Stimulated activated CD4-positive, alpha-beta T cell treated with anti-CD3 and anti-CD28 coated beads, Interleukin-15, amount 100 ng/mL, for 1 hour (primary cell): ENCODE results near the gene CLIC4.
"Not testable (repeated sequence)": the region's sequence is repeated elsewhere in the genome, so short reads cannot be mapped to it uniquely, and the experiment has no call there.

Experiments used
- DNase-seq, 2 donors: peaks; one replicate each; pipeline ENCODE4 v3.0.0-alpha.2; 2020; ENCODE audit warnings: low read depth in 1 of 2, low spot score in 1 of 2

The CLIC4 gene

DNA sequence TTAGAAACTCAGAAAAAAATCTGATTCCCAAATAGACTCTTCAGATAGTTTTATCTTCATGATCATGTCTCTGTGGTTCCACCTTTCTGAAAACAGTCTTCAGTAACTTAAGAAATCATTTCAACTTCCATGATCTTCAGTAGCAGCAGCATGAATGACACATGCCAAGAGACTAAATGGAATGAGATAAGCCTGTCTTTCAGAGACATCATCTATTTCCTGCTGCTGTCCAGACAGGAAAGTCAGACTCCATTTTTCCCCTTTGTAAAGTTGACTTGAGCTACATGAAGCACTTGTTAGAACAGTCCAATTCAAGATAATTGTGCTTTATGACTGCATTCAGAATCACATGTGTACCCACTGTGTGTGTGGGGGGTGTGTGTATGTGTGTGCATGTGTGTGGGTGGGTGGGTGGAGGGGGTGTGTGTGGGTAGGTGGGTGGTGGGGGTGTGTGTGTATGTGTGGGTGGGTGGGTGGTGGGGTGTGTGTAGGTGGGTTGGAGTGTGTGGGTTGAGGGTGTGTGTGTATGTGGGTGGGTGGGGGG is 58.8 kb downstream of the CLIC4 start:
- no peak for DNase-seq

DNA sequence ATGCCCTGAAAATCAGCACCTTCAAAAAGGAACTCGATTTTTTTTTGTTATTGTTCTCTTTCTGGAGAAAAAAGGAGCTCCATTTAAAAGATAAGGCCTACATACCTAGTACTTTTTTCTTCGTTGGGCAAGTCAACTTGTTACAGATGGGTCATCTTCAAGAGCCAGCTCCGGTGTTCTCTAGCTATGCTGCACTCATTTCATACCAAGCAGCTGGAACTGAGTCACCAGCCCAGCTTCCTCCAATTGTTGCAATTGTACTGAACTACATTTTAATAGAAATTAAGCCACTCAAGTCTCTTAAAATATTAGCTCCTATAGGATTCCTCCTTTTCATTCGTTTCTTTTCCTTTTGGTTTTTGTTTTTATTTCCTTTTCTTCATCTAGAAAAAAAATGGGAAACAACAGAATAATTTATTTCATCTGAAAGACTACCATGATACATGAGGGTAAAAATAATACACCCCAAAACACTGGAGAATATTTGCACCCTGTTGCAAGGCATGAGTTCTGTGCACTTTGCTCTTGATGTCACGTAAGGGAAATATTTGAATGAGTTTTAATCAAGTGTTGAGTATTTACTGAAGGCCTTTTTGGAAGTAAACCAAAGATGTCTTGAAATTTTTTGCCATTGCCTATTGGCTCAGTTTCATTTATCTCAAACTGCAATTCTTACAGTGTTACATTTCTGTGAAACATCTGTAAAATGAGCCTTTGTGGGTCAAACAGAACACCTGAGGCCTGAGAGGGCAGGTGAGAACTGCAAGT is 60.5 kb downstream of the CLIC4 start:
- DNase-seq: no peak

DNA sequence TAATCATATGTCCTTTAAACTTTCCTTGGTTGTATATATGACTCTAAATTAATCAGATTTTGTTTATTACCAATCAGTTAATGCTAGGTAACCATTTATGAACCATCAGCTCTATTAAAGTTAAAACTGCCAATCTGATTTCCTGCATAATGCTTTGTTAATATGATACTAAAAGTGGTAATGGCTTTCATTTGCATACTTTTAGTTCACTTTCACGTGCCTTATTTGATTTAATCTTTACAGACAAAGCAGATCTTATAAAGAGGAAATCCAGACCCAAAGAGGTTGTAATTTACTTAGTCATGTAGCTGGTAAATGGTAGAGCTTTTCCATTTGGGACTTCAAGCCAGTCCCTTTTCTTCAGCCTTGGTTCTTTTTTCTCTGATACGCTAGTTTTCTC is 61.3 kb downstream of the CLIC4 start:
- DNase-seq: no peak

DNA sequence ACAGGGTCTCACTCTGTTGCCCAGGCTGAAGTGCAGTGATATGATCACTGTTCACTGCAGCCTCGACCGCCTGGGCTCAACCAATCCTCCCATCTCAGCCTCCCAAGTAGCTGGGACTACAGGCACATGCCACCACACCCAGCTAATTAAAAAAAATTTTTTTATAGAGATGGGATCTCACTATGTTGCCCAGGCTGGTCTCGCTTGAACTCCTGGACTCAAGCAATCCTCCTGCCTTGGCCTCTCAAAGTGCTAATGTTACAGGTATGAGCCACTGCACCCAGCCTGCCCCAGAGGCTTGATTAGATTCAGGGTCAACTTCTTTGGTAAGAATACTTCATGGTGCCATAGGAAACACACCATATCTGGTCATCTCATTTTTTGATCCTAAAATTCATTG is 66.2 kb downstream of the CLIC4 start:
- DNase-seq: not testable (repeated sequence)

DNA sequence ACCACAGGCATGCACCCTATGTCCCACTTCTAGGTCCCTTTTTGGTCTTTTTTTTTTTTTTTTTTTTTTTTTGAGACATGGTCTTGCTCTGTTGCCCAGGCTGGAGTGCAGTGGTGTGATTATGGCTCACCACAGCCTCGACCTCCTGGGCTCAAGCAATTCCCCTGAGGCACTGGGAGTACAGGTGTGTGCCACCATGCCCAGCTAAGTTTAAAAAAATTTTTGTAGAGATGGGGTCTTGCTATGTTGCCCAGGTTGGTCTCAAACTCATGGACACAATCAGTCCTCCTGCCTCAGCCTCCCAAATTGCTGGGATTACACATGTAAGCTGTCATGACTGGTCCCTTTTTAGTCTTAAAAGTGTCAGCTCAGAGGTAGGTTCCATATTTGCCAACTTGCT is 75.0 kb downstream of the CLIC4 start:
- not testable (repeated sequence) for DNase-seq

DNA sequence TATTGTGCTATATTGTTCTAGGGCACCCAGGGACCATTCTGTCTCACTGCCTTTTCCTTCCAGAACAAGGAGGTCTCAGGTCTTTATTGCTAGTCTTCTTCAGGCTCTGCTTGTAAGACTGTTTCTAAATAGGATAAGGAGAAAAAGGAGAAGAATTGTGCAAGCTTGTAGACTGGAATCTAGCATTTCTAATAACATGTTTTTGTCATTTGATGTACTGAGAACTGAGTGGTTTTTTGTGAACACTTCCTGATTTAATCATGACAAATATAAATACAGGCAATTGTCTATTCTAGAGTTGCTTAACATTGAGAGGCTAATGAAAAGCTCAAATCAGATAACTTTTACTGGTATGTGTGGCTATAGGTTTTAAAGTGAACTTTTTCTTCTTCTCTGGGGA is 77.6 kb downstream of the CLIC4 start:
- DNase-seq: no peak

DNA sequence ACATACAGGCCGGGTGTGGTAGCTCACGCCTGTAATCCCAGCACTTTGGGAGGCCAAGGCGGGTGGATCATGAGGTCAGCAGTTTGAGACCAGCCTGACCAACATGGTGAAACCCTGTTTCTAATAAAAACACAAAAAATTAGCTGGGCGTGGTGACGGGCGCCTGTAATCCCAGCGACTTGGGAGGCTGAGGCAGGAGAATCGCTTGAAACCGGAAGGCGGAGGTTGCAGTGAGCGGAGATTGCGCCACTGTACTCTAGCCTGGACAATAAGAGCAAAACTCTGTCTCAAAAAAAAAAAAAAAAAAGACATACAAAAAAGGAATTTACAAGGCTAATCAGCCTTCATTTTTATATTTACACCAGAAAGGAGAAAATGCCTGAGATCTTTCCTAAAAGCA is 78.2 kb downstream of the CLIC4 start:
- not testable (repeated sequence) for DNase-seq

DNA sequence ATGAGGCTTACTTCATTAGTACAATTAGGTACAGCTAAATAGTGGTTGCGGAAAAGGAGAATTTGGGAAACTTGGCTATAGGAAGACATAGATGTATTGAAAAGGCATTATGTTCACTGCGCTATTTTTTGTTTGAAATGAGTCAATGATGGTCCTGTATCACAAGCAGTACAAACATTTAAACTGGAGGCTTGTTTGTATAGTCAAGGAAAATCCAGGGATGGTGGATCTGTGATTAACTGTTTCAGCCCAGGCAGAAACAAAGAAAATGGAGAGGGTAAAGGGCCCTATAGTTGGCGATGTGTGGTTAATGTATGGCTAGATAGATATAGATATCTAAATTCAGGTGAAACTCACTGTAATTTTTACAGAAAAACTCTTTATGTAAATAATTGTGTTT is 79.9 kb downstream of the CLIC4 start:
- DNase-seq: no peak

DNA sequence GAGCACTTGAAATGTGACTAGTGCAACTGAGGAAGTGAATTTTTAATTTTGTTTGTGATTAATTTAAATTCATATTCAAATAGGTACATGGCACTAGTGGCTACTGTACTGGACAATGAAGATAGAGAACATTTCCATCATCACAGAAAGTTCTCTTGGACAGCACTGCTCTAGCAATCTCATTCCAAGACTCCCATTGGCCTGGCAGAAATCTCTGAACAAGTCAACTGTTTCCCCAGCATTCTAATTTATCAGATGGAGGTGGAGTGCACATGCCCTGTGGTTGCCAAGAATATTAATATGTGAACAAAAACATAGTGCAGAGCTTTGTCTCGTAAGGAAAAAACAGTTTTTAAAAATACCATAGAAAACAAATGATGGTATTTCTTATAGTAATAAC is 81.3 kb downstream of the CLIC4 start:
- DNase-seq: no peak

DNA sequence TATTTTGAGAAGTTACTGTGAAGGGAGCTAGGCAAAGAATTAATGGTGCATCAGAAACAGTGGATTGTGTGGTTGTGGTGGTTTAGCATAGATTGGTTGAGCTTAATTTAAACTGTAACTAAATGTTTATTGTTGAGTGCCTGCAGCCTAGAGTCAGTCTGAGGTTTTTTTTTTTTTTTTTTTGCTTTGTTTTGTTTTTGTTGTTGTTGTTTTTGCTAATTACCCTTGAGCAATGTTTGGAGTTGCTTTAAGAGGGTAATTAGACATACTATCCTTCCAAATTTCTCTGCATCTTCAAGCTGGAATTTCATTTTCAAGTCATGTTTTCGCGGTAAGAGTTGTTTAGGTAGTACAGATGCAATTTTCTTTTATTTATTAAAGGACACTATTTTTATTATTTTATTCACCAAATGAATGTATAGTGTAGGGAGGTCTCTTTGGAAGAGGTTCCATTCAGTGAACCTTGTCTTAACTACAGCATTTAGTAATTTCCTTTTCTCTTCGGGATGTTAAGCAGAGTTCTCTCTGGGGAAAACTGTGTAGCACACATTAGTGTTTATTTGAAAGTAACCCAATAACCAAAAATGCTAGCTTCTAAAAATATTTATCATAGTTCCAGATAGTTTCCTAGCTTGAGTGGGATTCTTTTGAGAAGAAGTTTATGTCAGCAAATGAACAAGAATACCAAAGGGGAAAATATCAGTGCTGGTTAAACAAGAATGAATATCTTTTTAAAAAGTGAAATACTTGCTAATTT is 82.3 kb downstream of the CLIC4 start:
- no peak for DNase-seq

DNA sequence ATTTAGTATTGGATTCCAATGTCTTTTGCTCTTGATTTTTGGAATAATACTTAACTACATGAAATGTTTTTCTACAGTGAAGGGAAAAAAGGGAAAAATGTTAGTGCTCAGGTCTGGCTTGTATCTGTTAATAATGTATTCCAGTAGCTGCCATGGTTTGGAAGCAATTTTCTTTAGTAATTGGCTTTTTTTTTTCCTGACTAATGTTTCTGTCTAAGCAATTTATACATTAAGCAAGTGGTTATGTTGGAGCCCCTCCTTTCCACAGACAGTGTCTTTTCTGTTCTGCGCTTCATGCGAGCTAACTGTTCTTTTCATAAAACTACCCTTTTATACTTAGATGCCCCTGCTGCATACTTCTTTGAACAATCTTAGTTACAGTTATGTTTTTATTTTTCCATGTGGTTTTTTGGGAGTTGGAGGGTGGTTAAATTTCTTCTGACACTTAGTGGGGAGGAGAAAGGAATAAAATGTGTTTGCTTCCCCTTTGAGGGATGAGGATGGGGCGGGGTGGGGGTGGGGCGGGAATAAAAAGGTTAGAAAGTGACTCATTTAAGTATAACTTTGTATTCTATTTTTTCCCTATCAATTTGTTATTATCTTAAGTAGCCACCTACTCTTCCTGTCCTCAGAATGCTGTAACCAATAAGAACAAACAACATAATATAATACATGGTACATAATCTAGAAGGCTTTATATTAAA is 83.1 kb downstream of the CLIC4 start:
- no peak for DNase-seq

DNA sequence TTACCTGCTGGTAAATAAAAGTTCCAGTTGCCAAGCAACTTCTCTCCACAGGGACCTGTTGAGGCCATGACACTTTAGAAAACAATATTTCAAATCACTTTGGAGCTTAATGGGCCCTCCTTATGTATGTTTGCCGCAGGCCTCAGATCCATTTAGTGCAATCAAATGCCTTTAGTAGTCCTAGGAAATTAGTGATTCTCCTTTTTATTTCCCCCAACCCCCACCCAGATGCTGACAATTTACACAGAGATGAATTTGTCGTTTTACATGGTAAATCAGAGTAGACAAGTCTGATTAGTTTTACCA is 83.6 kb downstream of the CLIC4 start:
- DNase-seq: no peak

DNA sequence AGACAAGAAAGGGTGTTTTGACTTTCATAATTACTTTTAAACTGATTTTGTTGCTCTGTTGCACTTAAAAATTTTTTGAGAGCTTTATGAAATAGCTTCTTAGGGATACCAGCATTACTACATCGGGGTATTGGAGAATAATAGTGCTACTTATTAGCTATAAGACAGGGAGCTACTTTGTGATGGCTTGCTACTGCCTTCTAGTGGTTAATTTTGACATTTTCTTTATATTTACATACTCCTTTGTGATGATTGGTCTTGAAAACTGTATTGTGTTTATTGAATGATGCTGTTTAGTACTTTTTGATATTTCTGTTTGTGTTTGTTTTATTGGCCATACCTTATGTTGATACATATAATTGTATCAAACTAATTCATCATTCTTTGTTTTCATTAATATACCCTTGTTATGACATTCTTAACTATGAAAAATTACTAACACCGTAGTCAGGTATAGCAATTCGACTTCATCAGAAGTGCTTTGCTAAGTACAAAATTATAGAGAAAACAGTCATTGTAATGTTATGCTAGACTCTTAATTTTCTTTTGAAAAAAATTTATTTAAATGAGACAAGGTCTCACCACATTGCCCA is 85.5 kb downstream of the CLIC4 start:
- no peak for DNase-seq

DNA sequence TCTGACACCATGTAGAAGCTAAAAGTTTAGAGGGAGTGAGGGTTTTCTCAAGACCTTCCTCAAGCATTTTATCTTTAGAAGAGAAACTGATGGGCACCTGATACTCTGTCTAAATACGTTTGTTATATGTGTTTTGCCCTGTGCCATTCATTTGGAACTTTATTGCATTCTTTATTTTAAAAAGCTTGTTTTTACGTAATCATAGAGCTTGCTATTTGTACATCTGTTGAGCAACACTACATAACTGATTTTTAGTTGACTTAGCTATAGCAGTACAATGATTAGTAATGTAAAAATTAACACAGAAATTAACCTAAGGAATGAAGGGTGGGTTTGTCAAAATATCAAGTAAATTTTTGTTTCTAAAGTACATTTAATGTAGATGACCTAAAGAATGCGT is 96.3 kb downstream of the CLIC4 start:
- DNase-seq: no peak

DNA sequence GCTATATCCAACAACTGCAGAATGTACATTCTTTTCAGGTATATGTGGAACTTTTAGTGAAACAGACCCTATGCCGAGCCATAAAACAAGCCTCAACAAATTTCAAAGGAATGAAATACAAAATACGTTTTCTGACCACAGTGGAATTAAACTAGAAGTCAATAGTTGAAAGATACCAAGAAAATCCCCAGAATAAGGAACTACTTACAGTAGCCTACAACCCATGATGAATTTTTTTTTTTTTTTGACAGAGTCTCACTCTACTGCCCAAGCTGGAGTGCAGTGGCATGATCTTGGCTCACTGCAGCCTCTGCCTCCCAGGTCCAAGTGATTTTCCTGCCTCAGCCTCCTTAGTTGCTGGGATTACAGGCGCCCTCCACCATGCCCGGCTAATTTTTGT is 101.4 kb downstream of the CLIC4 start:
- DNase-seq: no peak

DNA sequence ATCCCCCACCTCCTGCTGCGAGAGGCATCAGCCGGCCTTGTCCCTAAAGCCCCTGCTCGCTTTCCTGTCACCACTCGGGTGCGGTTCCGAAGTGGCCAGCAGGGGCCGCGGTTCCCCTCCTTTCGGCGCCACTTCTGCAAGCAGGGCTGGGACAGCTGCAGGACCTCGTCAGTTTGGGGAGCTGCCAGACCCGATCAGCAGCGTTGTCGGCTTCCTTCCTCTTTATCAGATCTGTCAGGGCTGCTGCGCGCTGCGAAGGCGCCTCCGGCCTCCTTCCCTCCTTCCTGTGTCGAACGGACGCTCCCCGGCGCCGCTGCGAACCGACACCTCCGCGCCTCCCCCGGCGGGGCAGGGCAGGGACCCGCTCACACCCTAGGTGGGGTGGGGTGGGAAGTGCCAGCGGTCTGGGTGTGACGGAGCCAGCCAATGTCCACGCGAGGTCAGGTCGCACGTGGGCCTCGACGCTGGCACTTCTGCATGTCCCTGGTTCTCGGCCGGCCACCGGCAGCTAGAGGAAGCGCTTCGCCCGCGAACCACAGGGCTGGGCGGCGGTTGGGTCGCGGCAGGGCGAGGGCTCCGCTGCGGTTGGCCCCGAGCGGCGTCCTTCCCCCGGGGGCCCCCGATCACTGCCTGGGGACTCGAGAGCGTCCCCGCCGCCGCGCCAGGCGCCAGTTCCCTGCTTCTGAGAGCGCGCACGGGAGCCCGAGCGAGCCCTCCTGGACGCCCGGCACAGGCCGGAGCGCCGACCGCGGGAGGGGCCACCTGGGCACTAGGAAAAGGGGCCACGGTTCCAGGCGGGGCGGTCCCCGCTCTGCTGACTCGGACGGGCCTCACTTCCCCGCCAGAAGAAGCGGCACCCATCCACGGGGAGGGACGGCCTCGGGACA is 103.0 kb downstream of the CLIC4 start:
- peak; percentile 84 to 86 for DNase-seq

DNA sequence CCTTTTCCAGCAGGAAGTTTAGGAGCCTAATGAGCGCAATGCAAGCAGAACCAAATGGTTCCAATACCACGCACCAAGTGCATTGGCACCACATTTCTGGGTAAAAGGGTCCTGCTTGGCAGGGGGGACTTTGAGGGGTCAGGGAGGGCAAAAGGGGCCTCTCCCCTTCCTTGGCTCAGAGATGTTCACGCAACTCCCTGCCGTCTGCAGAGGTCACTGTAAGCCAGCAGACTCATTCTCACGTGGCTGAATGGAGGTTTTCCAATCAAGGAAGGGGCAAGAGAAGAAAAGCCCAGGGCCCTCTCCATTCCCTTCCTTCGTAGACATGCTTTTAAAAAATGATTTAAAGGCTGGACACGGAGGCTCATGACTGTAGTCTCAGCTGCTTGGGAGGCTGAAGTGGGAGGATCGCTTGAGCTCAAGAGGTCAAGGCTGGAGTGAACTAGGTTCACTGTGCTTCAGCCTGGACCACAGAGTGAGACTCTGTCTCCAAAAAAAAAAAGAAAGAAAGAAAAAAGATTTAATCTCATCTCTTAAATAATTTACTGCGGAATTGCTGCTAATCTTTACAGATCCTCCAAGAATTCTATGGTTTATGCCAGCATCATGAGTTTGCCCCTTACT is 104.5 kb downstream of the CLIC4 start:
- DNase-seq: no peak

DNA sequence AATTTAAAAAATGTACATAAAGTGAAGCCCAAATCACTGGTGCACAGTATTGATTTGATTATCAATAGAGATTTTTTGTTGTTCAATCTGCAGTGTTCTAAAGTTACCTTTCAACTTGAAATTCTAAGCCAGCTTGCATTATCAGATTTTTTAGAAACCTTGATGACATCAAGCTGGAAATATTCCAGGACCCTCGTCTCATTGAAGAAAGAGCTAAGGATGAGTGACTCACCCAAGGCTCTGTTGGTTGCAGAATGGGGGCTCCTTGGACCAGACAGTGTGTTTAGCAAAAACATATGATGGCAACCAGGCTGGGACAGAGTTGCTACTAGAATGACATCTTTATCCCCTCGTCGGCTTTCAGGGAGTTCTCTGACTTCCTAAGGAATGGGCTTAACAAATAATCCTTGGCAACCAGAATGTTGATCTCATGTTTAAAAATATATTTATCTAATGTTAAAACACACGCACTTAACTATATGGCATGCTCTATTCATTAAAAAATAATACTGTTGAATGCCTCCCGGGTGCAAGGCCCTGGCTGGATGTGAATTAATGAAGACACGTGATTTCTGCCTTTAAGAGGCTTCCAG is 105.2 kb downstream of the CLIC4 start:
- DNase-seq: no peak

DNA sequence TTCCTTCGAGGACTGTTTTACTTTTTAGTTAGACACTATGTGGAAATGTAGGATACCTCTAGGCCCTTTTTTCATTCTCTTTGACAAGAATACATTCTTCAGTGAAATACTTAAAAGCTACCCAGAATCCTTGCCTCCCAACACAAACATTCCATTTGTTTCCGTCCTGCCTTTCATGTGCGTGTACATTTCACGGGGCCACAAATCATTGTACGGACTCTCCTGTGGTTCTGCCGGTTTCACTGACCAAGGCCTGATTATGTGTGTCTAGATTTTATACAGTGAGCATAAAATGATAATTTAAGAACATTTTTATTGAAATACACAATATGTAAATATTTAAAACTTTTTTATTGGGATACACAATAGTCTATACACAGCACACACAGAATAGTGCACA is 108.4 kb downstream of the CLIC4 start:
- no peak for DNase-seq

DNA sequence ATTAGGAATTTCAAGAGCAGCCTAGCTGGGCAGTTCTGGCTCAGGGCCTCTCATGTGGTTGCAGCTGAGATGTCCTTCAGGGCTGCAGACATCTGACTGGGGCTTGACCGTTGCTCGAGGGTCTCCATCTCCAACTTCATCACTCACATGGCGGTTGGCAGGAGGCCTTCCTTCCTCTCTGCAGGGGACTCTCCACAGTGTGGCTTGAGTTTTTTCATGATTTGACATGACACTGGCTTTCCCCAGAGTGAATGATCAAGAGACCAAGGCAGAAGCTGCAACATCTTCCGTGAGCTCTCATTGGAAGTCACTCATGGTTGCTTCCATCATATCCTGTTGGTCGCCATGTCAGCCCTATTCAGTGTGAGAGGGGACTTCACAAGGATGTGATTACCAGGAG is 110.2 kb downstream of the CLIC4 start:
- DNase-seq: no peak
